Measurements from ENCODE around the gene CLIP1.
"Not testable (repeated sequence)": the region's sequence is repeated elsewhere in the genome, so short reads cannot be mapped to it uniquely, and the experiment has no call there.

The CLIP1 gene

DNA sequence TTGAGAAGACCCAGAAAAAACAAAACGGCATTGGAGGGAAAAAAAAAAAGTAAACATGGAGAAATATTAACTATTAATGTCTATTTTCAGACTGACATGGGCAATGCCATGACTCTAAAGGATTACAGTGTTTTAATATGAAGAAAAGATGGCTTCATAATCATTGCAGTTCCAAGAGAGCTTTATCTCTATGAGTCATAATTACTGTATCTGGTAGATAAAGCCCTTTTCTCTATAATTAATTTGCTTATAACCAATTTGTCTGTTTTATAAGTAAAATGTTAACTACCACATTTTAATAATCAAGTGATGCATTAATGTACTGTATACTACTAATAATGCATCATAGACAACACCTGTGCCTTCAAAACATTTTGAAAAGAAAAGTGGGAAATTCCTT lies 59.7 kb downstream of the CLIP1 start:
- H3K4me1 ChIP-seq (ENCODE audit: insufficient read depth, insufficient read length), result peaks cover 2% of the 10 kb centered on the region
- H3K4me3 ChIP-seq (ENCODE audit: insufficient read length, low read depth), result no peak overlapping the region
- no peaks in the 10 kb centered on the region for H3K9me3 ChIP-seq (ENCODE audit: insufficient read depth, low read length)
- TF ChIP-seq YY1 (IDR thresholded peaks at IDR 0.05; ENCODE audit: insufficient read depth, insufficient read length) (no peak), SUZ12 (IDR thresholded peaks at IDR 0.05; ENCODE audit: extremely low read depth, insufficient read depth, insufficient read length) (no peak), ZNF274 (IDR thresholded peaks at IDR 0.05; ENCODE audit: low read depth, low read length) (no peak)
- H3K27me3 ChIP-seq (ENCODE audit: insufficient read depth, insufficient read length), result no peaks in the 10 kb centered on the region
- DNase-seq (ENCODE audit: low read depth, low spot score), result no peak
- H3K36me3 ChIP-seq (ENCODE audit: insufficient read depth, insufficient read length, low read length), result peaks cover 44% of the 10 kb centered on the region
- no peak overlapping the region for H3K9ac ChIP-seq (ENCODE audit: insufficient read length, low read depth)

DNA sequence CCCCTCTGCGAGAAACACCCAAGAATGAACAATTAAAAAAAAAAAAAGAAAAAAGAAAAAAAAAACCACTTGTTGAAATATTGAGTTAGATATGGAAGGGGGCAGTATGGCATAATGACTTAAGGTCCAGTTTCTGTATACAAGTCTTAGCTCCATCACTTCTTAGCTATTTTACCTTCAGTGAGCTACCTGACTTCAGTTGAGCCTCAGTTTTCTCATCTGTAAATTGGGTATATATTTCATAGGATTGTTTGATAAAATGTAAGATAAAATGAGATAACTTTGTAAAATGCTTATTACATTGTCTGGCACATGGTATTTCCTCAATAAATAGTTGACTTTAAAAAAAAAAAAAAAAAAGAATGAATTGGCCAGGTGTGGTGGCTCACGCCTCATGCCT lies 64.1 kb downstream of the CLIP1 start:
- H3K4me3 ChIP-seq (ENCODE audit: insufficient read length, low read depth); H3K9ac ChIP-seq (ENCODE audit: insufficient read length, low read depth); DNase-seq (ENCODE audit: low read depth, low spot score); H3K4me1 ChIP-seq (ENCODE audit: insufficient read depth, insufficient read length); H3K9me3 ChIP-seq (ENCODE audit: insufficient read depth, low read length); H3K27me3 ChIP-seq (ENCODE audit: insufficient read depth, insufficient read length): not testable (repeated sequence)
- peaks cover 61% of the 10 kb centered on the region for H3K36me3 ChIP-seq (ENCODE audit: insufficient read depth, insufficient read length, low read length)

DNA sequence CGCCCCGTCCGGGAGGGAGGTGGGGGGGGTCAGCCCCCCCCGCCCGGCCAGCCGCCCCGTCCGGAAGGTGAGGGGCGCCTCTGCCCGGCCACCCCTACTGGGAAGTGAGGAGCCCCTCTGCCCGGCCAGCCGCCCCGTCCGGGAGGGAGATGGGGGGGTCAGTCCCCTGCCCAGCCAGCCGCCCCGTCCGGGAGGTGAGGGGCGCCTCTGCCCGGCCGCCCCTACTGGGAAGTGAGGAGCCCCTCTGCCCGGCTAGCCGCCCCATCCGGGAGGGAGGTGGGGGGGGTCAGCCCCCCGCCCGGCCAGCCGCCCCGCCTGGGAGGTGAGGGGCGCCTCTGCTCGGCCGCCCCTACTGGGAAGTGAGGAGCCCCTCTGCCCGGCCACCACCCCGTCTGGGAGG lies 64.9 kb downstream of the CLIP1 start:
- not testable (repeated sequence) for DNase-seq (ENCODE audit: low read depth, low spot score); H3K9ac ChIP-seq (ENCODE audit: insufficient read length, low read depth); H3K27me3 ChIP-seq (ENCODE audit: insufficient read depth, insufficient read length); H3K4me1 ChIP-seq (ENCODE audit: insufficient read depth, insufficient read length); H3K4me3 ChIP-seq (ENCODE audit: insufficient read length, low read depth); H3K9me3 ChIP-seq (ENCODE audit: insufficient read depth, low read length)
- H3K36me3 ChIP-seq (ENCODE audit: insufficient read depth, insufficient read length, low read length), result peaks cover 64% of the 10 kb centered on the region

DNA sequence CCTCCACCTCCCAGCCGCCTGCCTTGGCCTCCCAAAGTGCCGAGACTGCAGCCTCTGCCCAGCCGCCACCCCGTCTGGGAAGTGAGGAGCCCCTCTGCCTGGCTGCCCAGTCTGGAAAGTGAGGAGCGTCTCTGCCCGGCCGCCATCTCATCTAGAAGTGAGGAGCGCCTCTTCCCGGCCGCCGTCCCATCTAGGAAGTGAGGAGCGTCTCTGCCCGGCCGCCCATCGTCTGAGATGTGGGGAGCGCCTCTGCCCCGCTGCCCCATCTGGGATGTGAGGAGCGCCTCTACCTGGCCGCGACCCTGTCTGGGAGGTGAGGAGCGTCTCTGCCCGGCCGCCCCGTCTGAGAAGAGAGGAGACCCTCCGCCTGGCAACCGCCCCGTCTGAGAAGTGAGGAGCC lies 65.5 kb downstream of the CLIP1 start:
- not testable (repeated sequence) for DNase-seq (ENCODE audit: low read depth, low spot score); H3K9ac ChIP-seq (ENCODE audit: insufficient read length, low read depth); H3K4me3 ChIP-seq (ENCODE audit: insufficient read length, low read depth); H3K4me1 ChIP-seq (ENCODE audit: insufficient read depth, insufficient read length); H3K9me3 ChIP-seq (ENCODE audit: insufficient read depth, low read length); H3K27me3 ChIP-seq (ENCODE audit: insufficient read depth, insufficient read length)
- peaks cover 69% of the 10 kb centered on the region for H3K36me3 ChIP-seq (ENCODE audit: insufficient read depth, insufficient read length, low read length)

DNA sequence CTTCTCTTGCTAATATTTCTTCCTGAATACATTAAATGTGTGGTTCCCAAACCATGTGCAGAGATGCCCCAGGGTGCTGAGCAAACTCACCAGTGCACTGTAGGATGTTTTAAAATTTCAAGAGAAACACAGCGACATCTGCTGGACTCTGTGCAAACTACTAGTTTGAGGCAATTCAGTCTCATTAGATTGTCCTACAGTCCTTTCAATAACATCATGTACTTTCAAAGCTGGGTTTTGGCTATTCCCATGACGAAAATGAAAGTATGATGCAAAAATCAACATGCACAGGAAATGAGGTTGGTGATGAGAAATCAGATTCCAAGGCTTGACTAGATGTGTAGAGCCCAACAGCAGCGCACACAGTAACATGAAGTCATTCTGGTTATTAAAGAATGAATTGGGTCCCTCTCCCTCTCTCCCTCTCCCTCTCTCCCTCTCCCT lies 66.3 kb downstream of the CLIP1 start:
- no peak for TF ChIP-seq YY1 (IDR thresholded peaks at IDR 0.05; ENCODE audit: insufficient read depth, insufficient read length)
- TF ChIP-seq SUZ12 (IDR thresholded peaks at IDR 0.05; ENCODE audit: extremely low read depth, insufficient read depth, insufficient read length), result no peak
- TF ChIP-seq ZNF274 (IDR thresholded peaks at IDR 0.05; ENCODE audit: low read depth, low read length), result no peak
- H3K9ac ChIP-seq (ENCODE audit: insufficient read length, low read depth), result no peak overlapping the region
- H3K27me3 ChIP-seq (ENCODE audit: insufficient read depth, insufficient read length), result no peaks in the 10 kb centered on the region
- H3K36me3 ChIP-seq (ENCODE audit: insufficient read depth, insufficient read length, low read length), result peaks cover 67% of the 10 kb centered on the region
- no peaks in the 10 kb centered on the region for H3K4me1 ChIP-seq (ENCODE audit: insufficient read depth, insufficient read length)
- H3K4me3 ChIP-seq (ENCODE audit: insufficient read length, low read depth), result no peak overlapping the region
- DNase-seq (ENCODE audit: low read depth, low spot score), result peak; percentile 48
- H3K9me3 ChIP-seq (ENCODE audit: insufficient read depth, low read length), result peaks cover 5% of the 10 kb centered on the region; the same call in 1 of the 2 replicates

DNA sequence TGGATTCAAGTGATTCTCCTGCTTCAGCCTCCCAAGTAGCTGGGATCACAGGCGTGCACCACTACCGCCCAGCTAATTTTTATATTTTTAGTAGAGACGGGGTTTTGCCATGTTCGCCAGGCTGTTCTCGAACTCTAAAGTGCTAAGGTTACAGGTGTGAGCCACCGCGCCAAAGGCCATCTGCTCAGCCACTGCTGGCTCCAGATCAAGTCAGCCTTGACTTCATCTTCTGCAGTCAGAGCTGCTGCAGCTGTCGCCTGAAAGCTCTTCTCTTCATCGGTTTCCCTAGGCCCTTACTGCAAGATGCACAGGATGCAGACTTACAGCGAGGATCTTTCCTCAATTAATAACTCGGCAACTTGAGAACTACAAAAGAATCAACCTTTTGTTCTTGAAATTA lies 66.8 kb downstream of the CLIP1 start:
- peaks cover 5% of the 10 kb centered on the region; the same call in 1 of the 2 replicates for H3K9me3 ChIP-seq (ENCODE audit: insufficient read depth, low read length)
- peaks cover 67% of the 10 kb centered on the region for H3K36me3 ChIP-seq (ENCODE audit: insufficient read depth, insufficient read length, low read length)
- no peaks in the 10 kb centered on the region for H3K27me3 ChIP-seq (ENCODE audit: insufficient read depth, insufficient read length)
- H3K4me3 ChIP-seq (ENCODE audit: insufficient read length, low read depth), result no peak overlapping the region
- no peak for DNase-seq (ENCODE audit: low read depth, low spot score)
- TF ChIP-seq YY1 (IDR thresholded peaks at IDR 0.05; ENCODE audit: insufficient read depth, insufficient read length) (no peak), SUZ12 (IDR thresholded peaks at IDR 0.05; ENCODE audit: extremely low read depth, insufficient read depth, insufficient read length) (no peak), ZNF274 (IDR thresholded peaks at IDR 0.05; ENCODE audit: low read depth, low read length) (no peak)
- H3K9ac ChIP-seq (ENCODE audit: insufficient read length, low read depth), result no peak overlapping the region
- no peaks in the 10 kb centered on the region for H3K4me1 ChIP-seq (ENCODE audit: insufficient read depth, insufficient read length)

DNA sequence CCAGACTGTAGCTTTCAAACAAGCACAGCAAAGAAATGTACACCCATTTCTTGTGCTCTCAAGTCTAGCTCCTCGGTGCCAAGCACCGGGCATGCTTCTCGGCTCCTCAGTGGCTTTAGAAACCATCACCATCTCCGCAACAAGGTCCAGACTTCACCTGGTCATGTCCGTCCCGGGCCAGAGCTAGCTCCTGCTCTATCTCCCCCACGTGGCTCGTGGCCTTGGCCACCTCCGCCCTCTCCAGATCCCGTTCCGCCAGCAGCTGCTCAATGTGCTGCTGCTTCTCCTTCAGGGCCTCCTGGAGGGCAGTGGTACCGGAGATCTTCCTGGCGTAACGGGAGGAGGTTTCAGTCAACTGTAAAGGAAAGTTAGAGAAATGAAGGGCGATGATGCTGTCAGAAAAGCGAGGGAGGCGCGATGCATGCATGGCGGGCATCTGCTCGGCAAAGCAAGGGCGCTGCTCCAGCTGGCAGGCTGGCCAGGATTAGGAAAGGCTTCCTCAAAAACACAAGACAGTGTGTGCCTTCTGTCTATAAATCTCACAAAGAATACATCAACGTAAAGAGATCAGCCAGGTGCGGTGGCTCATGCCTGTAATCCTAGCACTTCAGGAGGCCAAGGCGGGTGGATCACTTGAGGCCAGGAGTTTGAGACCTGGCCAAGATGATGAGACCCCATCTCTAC lies 67.4 kb downstream of the CLIP1 start:
- H3K36me3 ChIP-seq (ENCODE audit: insufficient read depth, insufficient read length, low read length), result peaks cover 62% of the 10 kb centered on the region
- DNase-seq (ENCODE audit: low read depth, low spot score), result no peak

DNA sequence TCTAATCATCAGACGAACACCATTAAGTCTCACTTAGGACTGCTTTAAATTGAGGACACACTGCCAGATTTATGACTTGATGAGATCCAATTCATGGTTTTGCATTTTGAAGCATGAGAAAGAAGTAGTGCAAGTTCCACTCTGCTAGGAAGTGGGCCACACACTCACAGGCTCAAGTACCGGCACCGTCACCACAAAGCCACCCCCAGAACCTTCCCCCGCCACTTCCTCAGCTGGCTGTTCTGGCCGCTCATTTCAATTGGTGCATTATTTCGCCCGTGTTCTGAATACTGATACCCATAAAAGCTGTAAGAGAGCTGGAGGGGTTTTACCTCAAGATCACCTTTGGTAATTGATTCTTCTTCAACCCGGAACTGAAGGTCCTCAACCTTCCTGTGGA lies 70.1 kb downstream of the CLIP1 start:
- peaks cover 55% of the 10 kb centered on the region for H3K36me3 ChIP-seq (ENCODE audit: insufficient read depth, insufficient read length, low read length)
- no peak overlapping the region for H3K9ac ChIP-seq (ENCODE audit: insufficient read length, low read depth)
- H3K27me3 ChIP-seq (ENCODE audit: insufficient read depth, insufficient read length), result no peaks in the 10 kb centered on the region
- no peak overlapping the region for H3K4me3 ChIP-seq (ENCODE audit: insufficient read length, low read depth)
- H3K4me1 ChIP-seq (ENCODE audit: insufficient read depth, insufficient read length), result no peaks in the 10 kb centered on the region
- no peak for TF ChIP-seq YY1 (IDR thresholded peaks at IDR 0.05; ENCODE audit: insufficient read depth, insufficient read length)
- TF ChIP-seq SUZ12 (IDR thresholded peaks at IDR 0.05; ENCODE audit: extremely low read depth, insufficient read depth, insufficient read length), result no peak
- TF ChIP-seq ZNF274 (IDR thresholded peaks at IDR 0.05; ENCODE audit: low read depth, low read length), result no peak
- no peak for DNase-seq (ENCODE audit: low read depth, low spot score)
- H3K9me3 ChIP-seq (ENCODE audit: insufficient read depth, low read length), result peaks cover 5% of the 10 kb centered on the region; the same call in 1 of the 2 replicates

More for the DNA sequence above, 67.4 kb downstream of the CLIP1 start:
- Histone ChIP-seq H3K9me3 (ENCODE audit: insufficient read depth, low read length) (peaks cover 5% of the 10 kb centered on the region; the same call in 1 of the 2 replicates), H3K4me3 (ENCODE audit: insufficient read length, low read depth) (no peak overlapping the region), H3K9ac (ENCODE audit: insufficient read length, low read depth) (no peak overlapping the region), H3K27me3 (ENCODE audit: insufficient read depth, insufficient read length) (no peaks in the 10 kb centered on the region), H3K4me1 (ENCODE audit: insufficient read depth, insufficient read length) (no peaks in the 10 kb centered on the region)
- TF ChIP-seq YY1 (IDR thresholded peaks at IDR 0.05; ENCODE audit: insufficient read depth, insufficient read length) (no peak), SUZ12 (IDR thresholded peaks at IDR 0.05; ENCODE audit: extremely low read depth, insufficient read depth, insufficient read length) (no peak), ZNF274 (IDR thresholded peaks at IDR 0.05; ENCODE audit: low read depth, low read length) (no peak)

Measured in NT2/D1 (cell line).